GM21619 (cell line): Measurements from ENCODE around the gene ZFP1.
"Not testable (repeated sequence)": the region's sequence is repeated elsewhere in the genome, so short reads cannot be mapped to it uniquely, and the experiment has no call there.

Source experiments
- ATAC-seq: cut with Tn5 transposase; IDR thresholded peaks from one replicate; pipeline ENCODE4 v1.9.1; 2021; ENCODE audit not compliant: unreplicated experiment

Gene ZFP1

GRCh38 chr16:75112734-75113491 lies 35.4 kb upstream of the ZFP1 start:
- no peak for ATAC-seq

- no peak for ATAC-seq
These were observed 34.7 kb upstream of the ZFP1 start for GRCh38 chr16:75113541-75114121.

- ATAC-seq, result no peak
These were observed 34.0 kb upstream of the ZFP1 start for GRCh38 chr16:75114179-75114945.

GRCh38 chr16:75114946-75115825 lies 33.1 kb upstream of the ZFP1 start:
- ATAC-seq, result no peak

- no peak for ATAC-seq
These were observed 32.0 kb upstream of the ZFP1 start, which contains the start of gene LDHD for GRCh38 chr16:75116081-75116910. Gene LDHD (minus strand): TSS chr16:75116780. CDS start chr16:75116720, 60 bp downstream.

GRCh38 chr16:75116911-75117245 lies 31.4 kb upstream of the ZFP1 start:
- ATAC-seq, result no peak

- ATAC-seq, result no peak
These were observed 29.3 kb upstream of the ZFP1 start for GRCh38 chr16:75118943-75119539.

- no peak for ATAC-seq
These were observed 28.1 kb upstream of the ZFP1 start for GRCh38 chr16:75120253-75120652.

- ATAC-seq, result no peak
These were observed 26.3 kb upstream of the ZFP1 start for GRCh38 chr16:75121949-75122568.

- ATAC-seq, result no peak
These were observed 25.7 kb upstream of the ZFP1 start for GRCh38 chr16:75122609-75123008.

GRCh38 chr16:75127713-75128415 lies 20.5 kb upstream of the ZFP1 start:
- ATAC-seq, result no peak

- not testable (repeated sequence) for ATAC-seq
These were observed 18.7 kb upstream of the ZFP1 start for GRCh38 chr16:75129421-75130149.

GRCh38 chr16:75130150-75130771 lies 18.1 kb upstream of the ZFP1 start:
- no peak for ATAC-seq

GRCh38 chr16:75131081-75131480 lies 17.2 kb upstream of the ZFP1 start:
- ATAC-seq, result no peak

- no peak for ATAC-seq
These were observed 10.1 kb upstream of the ZFP1 start for GRCh38 chr16:75138233-75138632.

GRCh38 chr16:75138636-75139035 lies 9.7 kb upstream of the ZFP1 start:
- no peak for ATAC-seq

GRCh38 chr16:75139498-75139897 lies 8.8 kb upstream of the ZFP1 start:
- ATAC-seq, result no peak

GRCh38 chr16:75143941-75144340 lies 4.4 kb upstream of the ZFP1 start:
- no peak for ATAC-seq
